ENCODE data around the gene ARFGAP2.
"Not testable (repeated sequence)": the region's sequence is repeated elsewhere in the genome, so short reads cannot be mapped to it uniquely, and the experiment has no call there.

ARFGAP2 gene

GRCh38 chr11:47204637-47204989 is 27.9 kb upstream of the ARFGAP2 start:
- DNase-seq (ENCODE audit: extremely low spot score) = no peak
- TF ChIP-seq CTCF (IDR thresholded peaks at IDR 0.05; ENCODE audit: control extremely low read depth, extremely low read depth, low read depth, missing control alignments) = no peak
- ChIA-PET POLR2A (no interaction called here), CTCF (interaction anchor here (1.1 to 2.7 kb wide), 3 partner anchors 20 to 62 kb away, joined by 3 to 8 read pairs (median 3); no protein-coding TSS in a partner anchor)

GRCh38 chr11:47202576-47202975 is 25.9 kb upstream of the ARFGAP2 start:
- POLR2A ChIA-PET = no interaction called here
- no peak for DNase-seq (ENCODE audit: extremely low spot score)
- no peak for TF ChIP-seq CTCF (IDR thresholded peaks at IDR 0.05; ENCODE audit: control extremely low read depth, extremely low read depth, low read depth, missing control alignments)
- CTCF ChIA-PET = interaction anchor here (0.8 to 2.7 kb wide), 5 partner anchors 8 to 309 kb away, joined by 3 to 8 read pairs (median 3); no protein-coding TSS in a partner anchor

- no peak for TF ChIP-seq CTCF (IDR thresholded peaks at IDR 0.05; ENCODE audit: control extremely low read depth, extremely low read depth, low read depth, missing control alignments)
- ChIA-PET POLR2A (no interaction called here), CTCF (interaction anchor here (0.9 kb wide), 1 partner anchor 13 kb away, joined by 4 read pairs; no protein-coding TSS in a partner anchor)
- DNase-seq (ENCODE audit: extremely low spot score) = no peak
Observed at GRCh38 chr11:47201015-47201414, 24.3 kb upstream of the ARFGAP2 start.

- POLR2A ChIA-PET; CTCF ChIA-PET; DNase-seq (ENCODE audit: extremely low spot score): not testable (repeated sequence)
Observed at GRCh38 chr11:47198161-47198560, 21.5 kb upstream of the ARFGAP2 start.

- POLR2A ChIA-PET = no interaction called here
- TF ChIP-seq CTCF (IDR thresholded peaks at IDR 0.05; ENCODE audit: control extremely low read depth, extremely low read depth, low read depth, missing control alignments) = no peak
- no peak for DNase-seq (ENCODE audit: extremely low spot score)
- CTCF ChIA-PET = no interaction called here
Observed at GRCh38 chr11:47192111-47192510, 15.4 kb upstream of the ARFGAP2 start.

GRCh38 chr11:47191137-47191536 is 14.5 kb upstream of the ARFGAP2 start:
- CTCF ChIA-PET; DNase-seq (ENCODE audit: extremely low spot score); POLR2A ChIA-PET: not testable (repeated sequence)

GRCh38 chr11:47189100-47189834 is 12.6 kb upstream of the ARFGAP2 start:
- ChIA-PET CTCF (interaction anchor here (1.0 to 3.0 kb wide), 3 partner anchors 11 to 185 kb away, joined by 3 to 19 read pairs (median 7); no protein-coding TSS in a partner anchor), POLR2A (no interaction called here)
- DNase-seq (ENCODE audit: extremely low spot score) = no peak
- TF ChIP-seq CTCF (IDR thresholded peaks at IDR 0.05; ENCODE audit: control extremely low read depth, extremely low read depth, low read depth, missing control alignments) = no peak
